Measurements from ENCODE around the gene PLA2G6. TPM values are rescaled to one million over a fixed set of nuclear protein-coding genes. Genes with fewer than 3 reads are reported as not detected.

The PLA2G6 gene
- total RNA-seq, 1 experiment from 2014 or later = 36.0 TPM

DNA sequence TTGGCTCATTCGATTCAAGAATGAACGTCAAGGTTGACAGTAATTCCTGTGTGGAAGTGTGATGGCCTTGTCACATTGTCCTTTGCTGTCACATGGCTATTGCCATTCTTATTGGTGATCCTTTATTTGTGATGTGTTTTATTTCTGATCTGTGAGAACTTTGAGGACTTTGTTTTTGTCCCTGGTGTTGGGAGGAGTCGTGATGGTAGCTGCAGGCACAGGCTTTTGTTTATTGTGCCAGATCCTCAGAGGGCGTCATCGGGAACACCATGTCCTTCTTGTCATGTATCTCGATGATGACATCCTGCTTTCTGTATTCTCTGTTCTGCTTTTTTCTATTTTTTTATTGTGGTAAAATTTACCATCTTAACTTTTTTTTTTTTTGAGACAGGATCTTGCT lies 118.8 kb downstream of the PLA2G6 start:
- Histone ChIP-seq H3K4me2 (ENCODE audit: low read length) (no peak overlapping the region), H3K36me3 (ENCODE audit: control insufficient read depth in 1 of 2, insufficient read depth in 2 of 2, low read length in 2 of 2) (peaks cover 26 to 27% of the 10 kb centered on the region in 2 experiments; a peak in 3 of 4 replicates), H3K9ac (ENCODE audit: low read length) (no peak overlapping the region), H3K27ac (ENCODE audit: low read depth, low read length) (no peak overlapping the region), H3K4me3 (replicated peaks in 1 of 2; ENCODE audit: low read depth in 1 of 2, low read length in 2 of 2) (no peak overlapping the region), H2AFZ (ENCODE audit: low read depth, low read length, poor library complexity, severe bottlenecking) (no peak overlapping the region), H4K20me1 (ENCODE audit: insufficient read depth) (no peaks in the 10 kb centered on the region), H3K9me2 (ENCODE audit: insufficient read depth) (no peaks in the 10 kb centered on the region), H3K79me2 (ENCODE audit: insufficient read depth, low read length) (peaks cover 6% of the 10 kb centered on the region), H3K9me3 (ENCODE audit: control insufficient read depth in 1 of 2, insufficient read depth in 1 of 2, low read depth in 1 of 2, low read length in 2 of 2) (no peaks in the 10 kb centered on the region), H3K27me3 (ENCODE audit: insufficient read depth, low read length) (no peaks in the 10 kb centered on the region), H3K4me1 (ENCODE audit: control insufficient read depth in 1 of 2, insufficient read depth in 2 of 2, low read length in 2 of 2) (peaks cover 5 to 6% of the 10 kb centered on the region in 2 experiments; a peak in 3 of 4 replicates)
- POLR2A ChIA-PET = no interaction called here
- RAD21 ChIA-PET (ENCODE audit: low non-redundant PET in 1 of 2, low total read pairs in 2 of 2, uncharacterized antibody in 2 of 2, unreplicated experiment in 2 of 2) = no interaction called here
- intact Hi-C loops (cut with micrococcal nuclease) = no loop called here
- DNase-seq (ENCODE audit: low read depth, low spot score) = no peak
- TF ChIP-seq POLR2AphosphoS5 (IDR thresholded peaks at IDR 0.05; ENCODE audit: low read depth, low read length) = no peak
- no peak for TF ChIP-seq SRF (IDR thresholded peaks at IDR 0.05; ENCODE audit: low read depth)
- TF ChIP-seq SIN3A (IDR thresholded peaks at IDR 0.05; ENCODE audit: low read depth) = no peak
- TF ChIP-seq FOSL1 (IDR thresholded peaks at IDR 0.05; ENCODE audit: low read depth) = no peak
- TF ChIP-seq CBX3 (IDR thresholded peaks at IDR 0.05; ENCODE audit: low read depth) = no peak
- TF ChIP-seq CTCF (IDR thresholded peaks at IDR 0.05 in 2 of 3, conservative IDR thresholded peaks at IDR 0.05 in 1 of 3; ENCODE audit: borderline replicate concordance in 1 of 3, insufficient read depth in 1 of 3, low read depth in 2 of 3, low read length in 2 of 3) = no peak
- TF ChIP-seq EZH2 (IDR thresholded peaks at IDR 0.05) = no peak
- TF ChIP-seq CEBPB (IDR thresholded peaks at IDR 0.05; ENCODE audit: low read depth) = no peak
- TF ChIP-seq ZNF274 (IDR thresholded peaks at IDR 0.05; ENCODE audit: low read depth, low read length) = no peak
- no peak for TF ChIP-seq MAX (IDR thresholded peaks at IDR 0.05)
- TF ChIP-seq ZBTB33 (IDR thresholded peaks at IDR 0.05; ENCODE audit: extremely low read depth, insufficient replicate concordance, low read length) = no peak
- TF ChIP-seq EZH2phosphoT487 (IDR thresholded peaks at IDR 0.05; ENCODE audit: borderline replicate concordance) = no peak
- no peak for TF ChIP-seq JUND (IDR thresholded peaks at IDR 0.05)
- no peak for TF ChIP-seq SP1 (IDR thresholded peaks at IDR 0.05; ENCODE audit: low read depth)
- CTCF ChIA-PET = no interaction called here
- ATAC-seq = no peak
- no TSS peak for BruUV-seq (replicated peaks)

Other genes starting within 250 kb of the PLA2G6 start
- gene C22orf23, start 228.2 kb downstream of the PLA2G6 start, total RNA-seq (2021; ENCODE audit: unreplicated experiment) = 0.47 TPM
- 107 TPM for gene POLR2F, start 228.1 kb downstream of the PLA2G6 start, total RNA-seq (2021; ENCODE audit: unreplicated experiment)
- gene SOX10, start 197.3 kb downstream of the PLA2G6 start, total RNA-seq (2021; ENCODE audit: unreplicated experiment) = not detected
- 40.0 TPM for gene PICK1, start 124.4 kb downstream of the PLA2G6 start, total RNA-seq (2021; ENCODE audit: unreplicated experiment)
- gene SLC16A8, start 97.6 kb downstream of the PLA2G6 start, total RNA-seq (2021; ENCODE audit: unreplicated experiment) = not detected
- 1.0 TPM for gene BAIAP2L2, start 71.1 kb downstream of the PLA2G6 start, total RNA-seq (2021; ENCODE audit: unreplicated experiment)
- 26.0 TPM for gene MAFF, start 20.2 kb upstream of the PLA2G6 start, total RNA-seq (2021; ENCODE audit: unreplicated experiment)
- gene TMEM184B, start 91.2 kb upstream of the PLA2G6 start, total RNA-seq (2021; ENCODE audit: unreplicated experiment) = 66.0 TPM
- gene CSNK1E, start 135.6 kb upstream of the PLA2G6 start, total RNA-seq (2021; ENCODE audit: unreplicated experiment) = 190 TPM